ENCODE results near the gene AVP.

Gene AVP

GRCh38 chr20:3081641-3082040 lies 2.9 kb downstream of the AVP start:
- TF ChIP-seq CTCF (IDR thresholded peaks at IDR 0.05): no peak

- no peak for TF ChIP-seq CTCF (IDR thresholded peaks at IDR 0.05)
Measured at GRCh38 chr20:3080939-3081388, 3.6 kb downstream of the AVP start.

GRCh38 chr20:3077618-3078134 lies 6.8 kb downstream of the AVP start:
- no peak for TF ChIP-seq CTCF (IDR thresholded peaks at IDR 0.05)

- no peak for TF ChIP-seq CTCF (IDR thresholded peaks at IDR 0.05)
Measured at GRCh38 chr20:3074812-3075211, 9.7 kb downstream of the AVP start.

- TF ChIP-seq CTCF (IDR thresholded peaks at IDR 0.05): no peak
Measured at GRCh38 chr20:3072530-3073250, 11.8 kb downstream of the AVP start.

GRCh38 chr20:3071610-3072529 lies 12.7 kb downstream of the AVP start, which contains the start of gene OXT:
TSS of gene OXT (plus strand) at chr20:3071620. CDS start at chr20:3071656, 36 bp downstream.
- TF ChIP-seq CTCF (IDR thresholded peaks at IDR 0.05): no peak

GRCh38 chr20:3071266-3071609 lies 13.3 kb downstream of the AVP start:
- no peak for TF ChIP-seq CTCF (IDR thresholded peaks at IDR 0.05)
